Hematopoietic multipotent progenitor cell treated with erythropoietin and hydrocortisone succinate and interleukin-3 and kit ligand, for 4 days (in vitro differentiated cells): ENCODE data around the gene CCL7.
"Not testable (repeated sequence)": the region's sequence is repeated elsewhere in the genome, so short reads cannot be mapped to it uniquely, and the experiment has no call there.

Experiments used
- DNase-seq: peaks from one replicate; pipeline ENCODE4 v3.0.0-alpha.2; 2015

Gene CCL7

GRCh38 chr17:34269969-34270368 lies at the start of gene CCL7:
Gene CCL7 (plus strand): TSS chr17:34270221. CDS start chr17:34270291, 70 bp downstream.
- DNase-seq = no peak

DNA sequence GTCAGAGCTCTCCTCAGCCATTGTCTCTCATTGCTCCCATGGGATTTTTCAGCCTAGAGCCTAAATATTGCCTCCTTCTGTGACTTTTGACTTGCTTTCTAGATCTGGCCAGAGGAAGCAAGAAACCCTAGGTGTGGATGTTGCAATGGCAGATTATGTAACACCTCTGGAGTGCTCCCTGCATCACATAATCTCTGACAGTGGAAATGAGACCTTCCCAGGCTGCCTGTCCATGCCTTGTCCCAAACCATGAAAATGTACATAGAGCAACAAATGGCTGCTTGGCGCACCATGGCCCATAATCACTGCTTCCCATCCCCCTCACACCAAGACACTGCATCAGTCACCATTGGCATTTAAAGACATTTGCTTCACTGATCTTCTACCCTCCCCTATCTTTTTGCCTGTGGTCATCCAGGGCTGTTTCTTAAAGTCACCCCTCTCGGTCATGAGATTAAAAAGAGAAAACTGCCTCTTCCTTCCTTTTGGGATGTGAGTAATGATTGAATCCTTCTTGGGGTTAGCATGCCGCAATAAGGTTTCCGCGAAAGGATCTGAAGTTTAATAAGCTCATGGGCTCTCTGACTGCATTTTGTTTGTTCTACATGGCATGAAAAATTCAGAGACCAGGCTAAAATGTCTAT lies 49.1 kb upstream of the CCL7 start:
- DNase-seq = peak; percentile 29

GRCh38 chr17:34221411-34221810 lies 48.6 kb upstream of the CCL7 start:
- DNase-seq = no peak

- no peak for DNase-seq
Measured at GRCh38 chr17:34222722-34223497, 47.1 kb upstream of the CCL7 start.

- no peak for DNase-seq
Measured at GRCh38 chr17:34225046-34225445, 45.0 kb upstream of the CCL7 start.

- DNase-seq = no peak
Measured at GRCh38 chr17:34226011-34226743, 43.8 kb upstream of the CCL7 start.

DNA sequence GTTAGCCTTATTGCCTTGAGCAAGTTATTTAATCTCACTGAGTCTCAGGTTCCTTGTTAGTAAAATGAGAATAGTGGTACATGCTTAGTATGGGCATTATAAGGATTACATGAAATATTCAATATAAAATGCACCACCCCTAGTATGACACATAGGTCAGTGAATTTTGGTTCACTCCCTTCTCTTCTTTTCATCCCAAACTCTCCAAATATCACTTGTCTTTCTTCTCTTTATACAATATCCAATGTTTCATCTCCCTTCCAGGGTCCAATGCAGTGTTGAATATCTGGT lies 43.3 kb upstream of the CCL7 start:
- DNase-seq = no peak

GRCh38 chr17:34227293-34227692 lies 42.7 kb upstream of the CCL7 start:
- DNase-seq = not testable (repeated sequence)

- DNase-seq = no peak
Measured at GRCh38 chr17:34227707-34228106, 42.3 kb upstream of the CCL7 start.

GRCh38 chr17:34228781-34229180 lies 41.2 kb upstream of the CCL7 start:
- no peak for DNase-seq

- no peak for DNase-seq
Measured at GRCh38 chr17:34230342-34230741, 39.7 kb upstream of the CCL7 start.

DNA sequence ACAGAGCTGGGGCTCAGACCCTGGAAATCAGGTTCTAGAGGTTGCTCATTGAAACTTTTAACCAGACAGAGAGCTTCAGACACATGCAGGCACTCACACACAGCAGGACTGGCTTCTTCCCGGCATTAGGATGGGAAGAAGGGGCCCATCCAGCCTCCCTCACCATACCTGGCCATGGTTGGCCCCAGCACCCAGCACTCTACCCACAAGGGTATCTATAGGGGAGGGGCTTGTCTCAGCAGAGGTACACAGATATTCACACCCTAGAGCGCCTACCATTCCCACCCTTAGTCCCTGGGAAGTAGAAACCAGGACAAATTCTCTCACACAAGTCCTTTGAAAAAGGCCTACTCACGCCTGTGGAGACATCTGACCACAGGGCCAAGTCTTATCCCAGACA lies 35.4 kb upstream of the CCL7 start:
- no peak for DNase-seq

- DNase-seq = no peak
Measured at GRCh38 chr17:34235389-34236028, 34.5 kb upstream of the CCL7 start.

DNA sequence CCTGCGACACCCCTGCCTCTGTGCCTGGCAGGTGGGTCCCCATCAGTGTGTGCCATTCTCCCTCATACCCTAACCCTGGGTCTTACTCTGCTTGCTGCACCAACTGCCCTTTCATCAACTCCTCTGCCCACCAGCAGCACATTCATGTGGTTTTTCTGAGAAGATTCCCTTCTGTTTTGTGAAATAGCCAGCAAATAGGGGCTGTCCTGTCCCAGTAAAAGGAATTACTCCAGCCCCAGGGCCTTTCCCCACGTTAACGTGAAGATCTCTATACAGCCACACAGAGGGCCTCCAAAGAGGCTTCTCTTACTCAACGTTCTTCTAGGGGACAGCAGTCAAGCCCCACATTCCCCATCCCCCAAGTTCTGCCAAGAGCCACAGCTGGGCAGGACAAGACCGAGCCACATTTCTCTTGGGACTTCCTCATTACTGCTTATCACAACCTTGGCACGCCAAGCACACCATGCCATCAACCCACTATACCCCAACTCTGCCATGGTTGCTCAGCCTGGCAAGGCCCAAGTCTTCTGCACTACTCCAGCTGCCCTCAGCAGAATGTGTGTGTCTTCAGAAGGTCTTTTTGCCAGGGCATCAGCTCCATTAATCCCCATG lies 33.6 kb upstream of the CCL7 start:
- peak; percentile 94 for DNase-seq

GRCh38 chr17:34237458-34237857 lies 32.6 kb upstream of the CCL7 start:
- DNase-seq = no peak

DNA sequence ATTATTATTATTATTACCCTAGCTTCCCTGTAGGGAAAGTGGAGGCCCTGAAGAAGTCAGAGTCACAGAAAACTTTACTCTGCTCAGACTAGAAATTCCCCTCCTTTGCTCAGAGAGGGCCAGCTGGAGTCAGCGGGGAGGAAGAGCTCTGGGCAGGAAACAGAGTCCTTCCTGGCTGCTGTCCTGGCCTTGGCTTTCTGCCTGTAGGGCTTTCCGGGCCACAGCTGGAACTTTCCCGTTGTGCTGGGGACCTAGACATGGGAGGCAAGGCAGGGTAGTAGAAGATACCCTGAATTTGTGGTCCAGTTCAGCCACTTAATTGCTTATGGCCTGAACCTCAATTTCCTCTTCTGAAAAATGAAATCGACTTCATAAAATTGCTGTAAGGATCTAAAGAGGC lies 29.0 kb upstream of the CCL7 start:
- DNase-seq = no peak

DNA sequence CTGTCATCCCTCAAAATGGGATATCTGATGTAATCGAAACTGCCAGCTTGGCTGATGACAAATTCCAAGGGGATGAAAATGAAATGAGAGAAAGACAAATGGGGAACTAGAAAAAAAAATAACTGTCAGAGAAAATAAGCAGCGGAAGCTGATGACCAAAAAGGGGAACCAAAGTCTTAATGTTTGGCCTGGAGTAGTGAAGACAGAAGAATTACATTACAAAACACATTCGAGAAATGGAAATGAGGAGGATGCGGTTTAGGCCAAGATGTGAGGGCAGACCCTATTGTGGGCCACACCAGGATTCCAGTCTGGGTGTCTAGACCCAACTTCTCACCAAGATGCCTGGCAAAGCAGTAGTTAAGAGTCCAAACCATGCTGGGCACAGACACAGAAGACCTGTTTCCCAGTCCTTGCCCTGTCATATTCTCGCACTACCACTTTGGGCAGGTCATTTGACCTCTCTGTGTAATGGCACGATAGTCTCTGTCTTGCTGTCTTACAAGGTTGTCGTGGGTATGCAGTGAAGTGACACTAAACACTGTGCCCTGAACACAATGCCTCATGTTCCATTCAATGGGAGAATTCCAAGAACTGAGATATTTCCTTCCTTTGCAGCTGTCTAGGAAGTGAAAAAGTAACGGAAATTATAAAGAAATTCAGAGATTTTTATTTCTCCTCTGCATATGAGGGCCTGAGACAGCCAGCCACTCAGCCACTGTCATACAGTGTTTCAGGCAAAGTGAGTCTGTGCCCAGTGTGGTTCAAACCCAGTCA lies 27.2 kb upstream of the CCL7 start:
- DNase-seq = peak; percentile 92

DNA sequence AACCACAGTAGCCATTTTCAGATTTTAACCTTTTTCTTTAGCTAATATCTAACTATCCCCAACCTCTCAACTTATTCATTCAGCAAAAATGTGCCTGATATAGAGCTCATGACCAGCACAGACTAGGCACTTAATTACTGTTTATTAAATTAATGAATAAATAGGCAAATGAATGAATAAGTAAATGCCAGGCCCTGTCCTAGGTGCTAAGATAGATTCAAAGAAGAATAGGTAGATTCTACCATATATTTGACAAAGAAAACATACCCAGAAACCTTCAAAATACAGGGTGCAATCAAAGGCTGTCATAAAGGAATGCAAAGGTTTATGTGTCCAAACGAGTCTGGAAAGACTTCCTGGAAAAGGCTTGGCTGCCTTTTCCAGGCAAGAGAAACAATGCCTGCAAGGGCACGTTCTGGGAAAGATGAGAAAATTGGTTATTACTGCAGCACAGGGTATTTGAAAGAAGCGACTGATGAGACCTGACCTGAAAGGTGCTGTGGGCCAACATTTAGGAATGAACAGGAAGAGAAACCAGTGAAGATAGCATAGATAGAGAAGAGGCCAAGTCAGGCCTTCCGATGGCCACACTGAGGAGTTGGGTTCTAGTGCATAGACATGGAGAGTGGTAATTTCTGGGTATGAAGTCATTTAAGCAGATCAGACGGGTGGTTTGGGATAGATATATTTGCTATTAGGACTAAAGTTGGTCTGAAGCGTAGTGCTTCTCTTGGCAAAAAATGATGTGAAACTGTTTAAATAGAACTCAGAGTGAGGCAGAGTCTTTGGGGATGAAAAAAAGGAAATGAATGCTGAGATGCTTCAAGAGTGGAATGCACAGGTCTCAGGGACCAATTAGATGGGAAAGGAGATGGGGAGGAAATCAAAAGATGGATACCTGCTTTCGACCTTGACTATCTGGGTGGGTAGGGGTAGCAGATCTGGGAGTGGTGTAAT lies 26.4 kb upstream of the CCL7 start:
- no peak for DNase-seq

- no peak for DNase-seq
Measured at GRCh38 chr17:34245351-34245905, 24.6 kb upstream of the CCL7 start.

- peak; percentile 87 for DNase-seq
Measured at GRCh38 chr17:34246446-34246845, 23.6 kb upstream of the CCL7 start.

DNA sequence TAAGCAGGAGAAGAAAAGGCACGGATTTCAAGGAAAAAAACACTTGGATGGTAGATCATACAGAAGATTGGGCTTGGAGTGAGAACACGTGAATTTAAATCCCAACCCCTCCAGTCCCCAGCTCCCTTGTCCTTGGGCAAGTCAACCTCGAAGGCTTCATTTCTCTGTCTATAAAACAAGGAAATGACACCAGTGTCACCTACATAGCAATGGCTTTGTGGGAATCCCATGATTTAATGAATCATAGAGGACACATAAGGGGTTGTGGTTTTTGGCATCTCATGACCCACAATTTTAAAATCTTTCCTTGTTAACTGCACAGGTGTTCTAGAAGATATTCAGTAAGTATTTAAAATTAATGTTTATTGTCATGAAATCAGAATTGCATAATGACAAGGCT lies 23.1 kb upstream of the CCL7 start:
- no peak for DNase-seq
